ENCODE data around the gene SP140.
"Not testable (repeated sequence)": the region's sequence is repeated elsewhere in the genome, so short reads cannot be mapped to it uniquely, and the experiment has no call there.

SP140 gene

GRCh38 chr2:230326453-230327417 is 101.2 kb downstream of the SP140 start, which contains the start of gene SP140L:
Gene SP140L, plus strand, starts transcription at chr2:230327193. Its CDS starts 77 bp downstream, at chr2:230327270.
- peak; percentile 84 for DNase-seq (ENCODE audit: low spot score)

DNA sequence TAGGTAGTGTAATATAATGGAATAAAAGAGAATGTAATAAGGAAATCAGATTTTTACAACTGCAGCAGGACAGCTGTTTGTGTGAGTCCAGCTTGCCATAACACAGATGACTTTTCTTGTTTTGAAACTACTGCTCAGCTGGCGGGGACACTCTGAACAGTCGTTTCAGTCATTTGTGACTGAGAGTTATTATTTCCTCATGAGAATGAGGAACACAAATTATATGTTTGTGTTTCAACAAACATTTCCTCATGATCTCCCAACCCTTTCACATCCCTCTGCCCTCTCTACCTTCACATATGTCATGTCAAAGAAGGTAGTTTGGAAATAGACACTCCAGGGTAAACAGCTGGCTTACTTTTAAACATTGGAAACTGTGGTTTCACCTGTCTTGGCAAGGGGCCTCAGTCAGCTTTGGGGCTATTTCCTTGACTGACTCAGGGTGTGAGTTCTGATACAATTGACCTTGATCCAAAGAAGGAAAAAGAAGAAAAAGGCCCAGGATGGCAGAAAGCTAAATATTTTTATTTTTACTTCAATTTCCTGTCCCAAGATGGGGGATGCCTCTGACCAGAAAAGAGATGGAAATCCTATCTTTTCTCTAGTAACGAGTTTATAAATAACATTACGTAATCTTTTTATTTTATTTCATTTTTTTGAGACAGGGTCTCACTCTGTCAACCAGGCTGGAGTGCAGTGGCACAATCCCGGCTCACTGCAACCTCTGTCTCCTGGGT is 102.0 kb downstream of the SP140 start:
- DNase-seq (ENCODE audit: low spot score), result peak; percentile 13

GRCh38 chr2:230328155-230328458 is 102.6 kb downstream of the SP140 start:
- DNase-seq (ENCODE audit: low spot score), result no peak

GRCh38 chr2:230329946-230330605 is 104.5 kb downstream of the SP140 start:
- DNase-seq (ENCODE audit: low spot score), result no peak

- no peak for DNase-seq (ENCODE audit: low spot score)
Observed at GRCh38 chr2:230330725-230331124, 105.2 kb downstream of the SP140 start.

DNA sequence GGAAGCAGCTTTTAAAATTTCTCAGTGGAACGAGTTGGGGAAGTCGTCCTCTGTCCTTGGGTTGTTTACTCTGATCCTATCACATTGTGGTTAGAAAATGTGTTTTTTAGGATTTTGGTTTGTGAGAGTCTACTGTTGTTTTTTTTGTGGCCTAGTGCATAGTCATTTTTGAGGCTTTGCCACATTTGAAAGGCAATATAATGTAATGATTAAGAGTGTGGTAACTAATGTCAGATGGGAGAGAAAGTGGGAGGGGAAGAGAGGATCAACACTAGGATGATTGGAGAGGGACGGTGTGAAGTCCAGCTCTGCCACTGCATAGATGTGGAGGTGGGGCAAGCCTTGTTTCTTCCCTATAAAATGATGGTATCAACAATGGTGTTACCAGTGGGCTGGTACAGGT is 109.9 kb downstream of the SP140 start:
- no peak for DNase-seq (ENCODE audit: low spot score)

DNA sequence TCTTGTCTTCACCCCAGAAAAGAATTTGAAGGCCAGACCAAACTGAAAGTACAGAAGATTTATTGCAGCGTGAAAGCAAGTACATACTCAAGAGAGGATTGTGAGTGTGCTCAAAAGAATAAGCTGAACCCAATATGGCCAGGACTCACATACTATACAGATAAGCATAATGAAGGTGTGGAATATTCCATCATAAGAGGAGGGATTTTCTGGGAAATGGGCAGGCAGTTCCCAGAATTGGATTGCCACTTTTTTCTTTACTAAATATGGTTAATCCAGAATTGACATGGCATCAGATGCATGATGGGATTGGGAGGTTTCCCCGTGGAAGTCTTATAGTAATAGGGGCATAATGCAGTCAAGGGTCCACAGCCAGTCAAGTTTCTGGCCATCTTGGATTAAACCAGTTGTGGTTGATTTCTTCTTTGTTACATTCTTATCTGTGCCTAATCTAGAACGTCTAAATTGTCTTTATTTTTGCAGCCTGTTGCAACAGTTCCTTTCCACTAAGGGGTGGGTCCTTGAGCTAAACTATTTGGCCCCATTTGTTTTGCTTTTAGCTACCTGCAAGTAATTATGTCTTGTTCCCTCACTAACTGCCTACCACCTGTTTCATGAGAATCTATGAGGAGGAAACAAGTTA is 110.4 kb downstream of the SP140 start:
- no peak for DNase-seq (ENCODE audit: low spot score)

DNA sequence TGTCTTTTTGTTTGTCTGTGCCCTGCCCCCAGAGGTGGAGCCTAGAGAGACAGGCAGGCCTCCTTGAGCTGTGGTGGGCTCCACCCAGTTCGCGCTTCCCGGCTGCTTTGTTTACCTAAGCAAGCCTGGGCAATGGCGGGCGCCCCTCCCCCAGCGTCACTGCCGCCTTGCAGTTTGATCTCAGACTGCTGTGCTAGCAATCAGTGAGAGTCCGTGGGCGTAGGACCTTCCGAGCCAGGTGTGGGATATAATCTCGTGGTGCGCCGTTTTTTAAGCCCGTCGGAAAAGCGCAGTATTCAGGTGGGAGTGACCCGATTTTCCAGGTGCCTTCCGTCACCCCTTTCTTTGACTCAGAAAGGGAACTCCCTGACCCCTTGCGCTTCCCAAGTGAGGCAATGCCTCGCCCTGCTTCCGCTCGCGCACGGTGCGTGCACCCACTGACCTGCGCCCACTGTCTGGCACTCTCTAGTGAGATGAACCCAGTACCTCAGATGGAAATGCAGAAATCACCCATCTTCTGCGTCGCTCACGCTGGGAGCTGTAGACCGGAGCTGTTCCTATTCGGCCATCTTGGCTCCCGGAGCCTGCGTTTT is 116.5 kb downstream of the SP140 start:
- DNase-seq (ENCODE audit: low spot score), result not testable (repeated sequence)

DNA sequence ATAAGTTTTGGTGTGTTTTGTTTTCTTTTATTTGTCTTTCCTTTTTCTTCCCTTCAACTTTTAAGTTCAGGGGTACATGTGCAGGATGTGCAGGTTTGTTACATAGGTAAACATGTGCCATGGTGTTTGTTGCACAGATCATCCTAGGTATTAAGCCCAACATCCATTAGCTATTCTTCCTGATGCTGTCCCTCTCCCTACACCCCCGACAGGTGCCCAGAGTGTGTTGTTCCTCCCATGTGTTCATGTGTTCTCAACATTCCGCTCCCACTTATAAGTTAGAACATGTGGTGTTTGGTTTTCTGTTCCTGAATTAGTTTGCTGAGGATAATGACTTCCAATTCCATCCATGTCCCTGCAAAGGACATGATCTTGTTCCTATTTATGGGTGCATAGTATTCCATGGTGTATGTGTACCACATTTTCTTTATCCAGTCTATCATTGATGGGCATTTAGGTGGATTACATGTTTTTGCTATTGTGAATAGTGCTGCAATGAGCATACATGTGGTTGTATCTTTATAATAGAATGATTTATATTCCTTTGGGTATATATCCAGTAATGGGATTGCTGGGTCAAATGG is 117.6 kb downstream of the SP140 start:
- DNase-seq (ENCODE audit: low spot score), result not testable (repeated sequence)

GRCh38 chr2:230343747-230344146 is 118.2 kb downstream of the SP140 start:
- DNase-seq (ENCODE audit: low spot score), result no peak

DNA sequence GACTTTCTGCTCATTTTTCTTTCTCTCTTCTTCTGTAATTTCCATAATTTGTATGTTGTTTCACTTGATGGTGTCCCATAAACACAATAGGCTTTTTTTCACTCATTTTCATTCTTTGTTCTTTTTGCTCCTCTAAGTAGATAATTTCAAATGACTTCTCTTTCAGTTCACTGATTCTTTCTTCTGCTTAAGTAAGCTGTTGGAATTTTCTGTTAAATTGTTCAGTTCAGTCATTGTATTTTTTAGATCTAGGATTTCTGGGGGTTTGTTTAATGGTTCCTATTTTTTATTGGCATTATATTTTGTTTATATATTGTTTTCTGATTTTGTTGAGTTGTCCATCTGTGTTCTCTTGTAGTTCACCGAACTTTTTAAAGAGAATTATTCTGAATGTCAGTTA is 120.9 kb downstream of the SP140 start:
- no peak for DNase-seq (ENCODE audit: low spot score)

GRCh38 chr2:230346921-230347533 is 121.5 kb downstream of the SP140 start:
- no peak for DNase-seq (ENCODE audit: low spot score)

DNA sequence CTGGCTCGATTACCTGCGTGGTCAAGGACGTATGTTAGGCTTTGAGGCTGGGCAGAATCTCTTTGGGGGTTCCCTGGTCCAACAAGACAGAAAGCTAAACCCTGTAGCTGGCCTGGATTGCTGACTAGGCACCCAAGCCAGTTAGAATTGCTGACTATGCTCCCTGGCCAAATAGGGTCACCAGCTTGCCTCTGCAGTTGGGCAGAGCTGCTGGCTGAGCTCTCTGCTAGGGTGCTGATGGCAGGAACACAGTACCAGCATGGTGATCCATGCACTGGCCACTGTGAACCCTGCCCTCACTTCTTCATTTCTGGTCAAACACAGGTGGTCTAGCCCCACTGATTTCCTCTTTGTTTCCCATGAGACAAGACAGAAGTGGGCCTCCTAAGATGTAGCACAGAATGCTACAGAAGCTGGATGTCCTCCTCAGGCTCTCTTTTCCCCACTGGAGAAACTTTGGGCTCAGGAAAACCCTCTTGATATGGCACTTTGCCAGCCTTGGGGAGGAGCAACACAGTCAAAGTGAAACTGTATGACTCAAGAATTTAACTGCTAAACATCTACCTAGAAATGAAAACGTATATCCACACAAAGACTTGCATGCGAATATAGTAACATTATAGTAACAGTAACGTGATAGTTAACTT is 122.2 kb downstream of the SP140 start:
- DNase-seq (ENCODE audit: low spot score), result peak; percentile 53

DNA sequence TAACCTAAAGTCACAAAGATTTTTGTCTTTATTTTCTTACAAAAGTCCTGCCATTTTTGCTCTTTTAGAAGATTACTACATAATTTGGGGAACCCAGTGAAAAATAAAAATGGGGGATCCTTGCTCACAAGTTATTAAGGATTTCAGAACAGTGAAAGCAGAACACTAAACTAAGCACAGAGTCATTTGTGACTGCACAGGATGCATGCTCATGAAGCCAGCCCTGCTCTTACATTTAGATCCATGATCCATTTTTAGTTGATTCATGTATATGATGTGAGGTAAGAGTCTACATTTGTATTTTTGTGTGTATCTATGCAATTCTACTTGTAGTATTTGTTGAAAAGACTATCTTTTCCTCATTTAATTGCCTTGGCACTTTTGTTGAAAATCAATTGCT is 123.3 kb downstream of the SP140 start:
- DNase-seq (ENCODE audit: low spot score), result no peak

DNA sequence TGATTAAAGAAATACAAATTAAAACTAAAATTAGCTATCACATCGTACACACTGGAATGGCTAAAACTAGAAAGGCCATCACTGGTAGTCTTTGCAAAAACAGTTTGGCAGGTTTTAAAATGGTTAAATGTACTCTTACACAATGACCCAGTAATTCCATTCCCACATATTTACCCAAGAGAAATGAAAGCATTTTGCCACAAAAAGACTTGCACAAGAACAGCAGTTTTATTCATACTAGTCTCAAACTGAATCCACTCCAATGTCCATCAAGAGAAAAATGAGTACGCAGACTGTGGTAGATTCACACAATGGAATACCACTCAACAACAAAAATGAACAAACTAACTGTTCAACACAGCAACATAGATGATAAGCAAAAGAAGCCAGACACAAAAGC is 130.5 kb downstream of the SP140 start:
- DNase-seq (ENCODE audit: low spot score), result no peak

DNA sequence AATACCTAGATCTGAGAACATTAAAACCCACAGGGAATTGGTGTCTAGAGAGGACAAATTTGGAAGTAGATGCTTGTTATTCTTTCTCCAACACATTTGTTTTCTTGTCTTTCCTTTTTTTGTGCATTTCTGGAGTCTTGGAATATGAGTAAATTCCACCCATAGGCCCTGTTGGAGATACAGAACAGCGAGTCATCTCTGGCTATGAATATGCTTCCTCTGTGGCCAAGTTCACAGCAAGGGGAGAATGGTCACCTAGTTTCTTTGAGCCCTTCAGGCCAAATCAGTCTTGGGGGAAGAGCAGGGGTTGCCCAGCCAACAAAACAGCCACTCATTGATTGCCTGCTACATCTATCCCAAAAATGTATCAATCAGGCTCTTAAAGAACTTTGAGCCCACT is 132.8 kb downstream of the SP140 start:
- DNase-seq (ENCODE audit: low spot score), result no peak

- DNase-seq (ENCODE audit: low spot score), result no peak
Observed at GRCh38 chr2:230360028-230360427, 134.5 kb downstream of the SP140 start.

- no peak for DNase-seq (ENCODE audit: low spot score)
Observed at GRCh38 chr2:230362030-230362691, 136.6 kb downstream of the SP140 start.

Data from CD4-positive, alpha-beta T cell treated with Interleukin-2 at 100 ng/mL for 4 hours (primary cell).